NT2/D1 (cell line): ENCODE results near the gene MECR.
"Not testable (repeated sequence)": the region's sequence is repeated elsewhere in the genome, so short reads cannot be mapped to it uniquely, and the experiment has no call there.

Source experiments
- DNase-seq: peaks from one replicate; pipeline ENCODE4 v3.0.0-alpha.2; 2011; ENCODE audit warnings: low read depth, low spot score
- H3K27me3 ChIP-seq: 2 replicates; pipeline ENCODE4 v1.6.0; 2011; ENCODE audit warnings: mild to moderate bottlenecking; ENCODE audit not compliant: insufficient read length, insufficient read depth
- H3K36me3 ChIP-seq: 2 replicates; pipeline ENCODE4 v1.6.1; 2011; ENCODE audit warnings: mild to moderate bottlenecking, low read length, mixed read lengths; ENCODE audit not compliant: insufficient read depth, insufficient read length
- H3K4me1 ChIP-seq: 2 replicates; pipeline ENCODE4 v1.5.1; 2011; ENCODE audit not compliant: insufficient read depth, insufficient read length
- H3K4me3 ChIP-seq: 2 replicates; pipeline ENCODE4 v1.5.1; 2011; ENCODE audit warnings: low read depth; ENCODE audit not compliant: insufficient read length
- H3K9ac ChIP-seq: 2 replicates; pipeline ENCODE4 v1.6.0; 2011; ENCODE audit warnings: low read depth; ENCODE audit not compliant: insufficient read length
- H3K9me3 ChIP-seq: 2 replicates; pipeline ENCODE4 v1.5.1; 2011; ENCODE audit warnings: mild to moderate bottlenecking, low read length; ENCODE audit not compliant: insufficient read depth
- SUZ12 ChIP-seq: IDR thresholded peaks from 2 replicates; pipeline ENCODE4 v1.6.1; 2011; ENCODE audit not compliant: insufficient read length, insufficient read depth; ENCODE audit errors: extremely low read depth
- YY1 ChIP-seq: IDR thresholded peaks from 2 replicates; pipeline ENCODE4 v1.6.1; 2011; ENCODE audit not compliant: insufficient read length, insufficient read depth
- ZNF274 ChIP-seq: IDR thresholded peaks from 2 replicates; pipeline ENCODE4 v1.6.1; 2011; ENCODE audit warnings: mild to moderate bottlenecking, low read depth, low read length

The MECR gene

DNA sequence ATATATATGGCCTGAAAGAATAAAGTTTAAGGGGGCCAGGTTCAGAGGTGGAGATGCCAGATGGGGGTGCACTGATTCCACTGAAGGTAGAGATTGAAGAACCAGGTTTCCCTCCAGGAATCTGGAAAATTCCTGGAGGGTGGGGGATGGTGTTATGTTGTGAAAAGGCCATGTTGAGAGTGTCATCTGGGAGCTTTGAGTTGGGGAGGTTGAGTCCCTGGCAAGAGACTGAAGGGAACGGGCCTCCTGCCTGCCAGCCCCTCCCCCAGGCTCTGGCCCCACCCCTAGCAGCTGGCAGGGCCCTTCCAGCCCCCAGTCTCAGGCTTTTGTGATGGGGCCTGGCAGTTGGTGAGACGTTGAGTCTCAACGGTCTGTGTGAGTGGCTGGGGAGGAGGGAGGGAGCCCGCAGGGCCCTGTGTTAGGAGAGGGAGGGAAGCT is 9.7 kb upstream of the MECR start:
- H3K9me3 ChIP-seq, result no peaks in the 10 kb centered on the region
- TF ChIP-seq YY1 (no peak), ZNF274 (no peak), SUZ12 (no peak)
- no peaks in the 10 kb centered on the region for H3K36me3 ChIP-seq
- H3K9ac ChIP-seq, result no peak overlapping the region
- H3K27me3 ChIP-seq, result peaks cover 36% of the 10 kb centered on the region
- H3K4me3 ChIP-seq, result no peak overlapping the region
- DNase-seq, result no peak
- H3K4me1 ChIP-seq, result peaks cover 32% of the 10 kb centered on the region

GRCh38 chr1:29239142-29239541 is 8.4 kb upstream of the MECR start:
- no peaks in the 10 kb centered on the region for H3K9me3 ChIP-seq
- no peak for DNase-seq
- H3K36me3 ChIP-seq, result no peaks in the 10 kb centered on the region
- H3K4me3 ChIP-seq, result no peak overlapping the region
- H3K27me3 ChIP-seq, result peaks cover 45% of the 10 kb centered on the region
- peaks cover 32% of the 10 kb centered on the region for H3K4me1 ChIP-seq
- no peak for TF ChIP-seq ZNF274
- TF ChIP-seq YY1, result no peak
- peak overlapping the region; percentile 34 for H3K9ac ChIP-seq

DNA sequence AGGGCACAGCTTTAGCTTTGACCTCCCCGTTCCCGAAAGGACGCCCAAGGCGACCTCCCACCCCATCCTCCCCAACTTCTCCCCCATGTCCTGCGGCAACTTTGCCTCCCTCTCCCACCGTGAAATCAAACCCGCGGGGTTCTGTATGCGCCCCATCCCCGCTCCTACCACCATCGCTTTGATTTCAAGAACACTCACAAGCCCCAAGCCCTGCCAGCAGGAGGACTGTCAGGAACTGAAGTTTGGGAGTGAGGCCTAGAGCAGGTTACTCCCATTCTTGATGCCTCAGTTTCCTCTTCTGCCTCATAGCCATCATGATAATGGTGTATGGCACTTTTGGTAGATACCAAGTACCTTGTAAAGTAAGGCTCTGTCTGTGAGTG is 7.9 kb upstream of the MECR start:
- peaks cover 47% of the 10 kb centered on the region for H3K27me3 ChIP-seq
- DNase-seq, result no peak
- peaks cover 30% of the 10 kb centered on the region for H3K4me1 ChIP-seq
- no peaks in the 10 kb centered on the region for H3K36me3 ChIP-seq
- peak overlapping the region; percentile 92 for H3K9ac ChIP-seq
- H3K4me3 ChIP-seq, result peak overlapping the region; percentile 83
- no peaks in the 10 kb centered on the region for H3K9me3 ChIP-seq
- no peak for TF ChIP-seq ZNF274
- no peak for TF ChIP-seq YY1
- no peak for TF ChIP-seq SUZ12

DNA sequence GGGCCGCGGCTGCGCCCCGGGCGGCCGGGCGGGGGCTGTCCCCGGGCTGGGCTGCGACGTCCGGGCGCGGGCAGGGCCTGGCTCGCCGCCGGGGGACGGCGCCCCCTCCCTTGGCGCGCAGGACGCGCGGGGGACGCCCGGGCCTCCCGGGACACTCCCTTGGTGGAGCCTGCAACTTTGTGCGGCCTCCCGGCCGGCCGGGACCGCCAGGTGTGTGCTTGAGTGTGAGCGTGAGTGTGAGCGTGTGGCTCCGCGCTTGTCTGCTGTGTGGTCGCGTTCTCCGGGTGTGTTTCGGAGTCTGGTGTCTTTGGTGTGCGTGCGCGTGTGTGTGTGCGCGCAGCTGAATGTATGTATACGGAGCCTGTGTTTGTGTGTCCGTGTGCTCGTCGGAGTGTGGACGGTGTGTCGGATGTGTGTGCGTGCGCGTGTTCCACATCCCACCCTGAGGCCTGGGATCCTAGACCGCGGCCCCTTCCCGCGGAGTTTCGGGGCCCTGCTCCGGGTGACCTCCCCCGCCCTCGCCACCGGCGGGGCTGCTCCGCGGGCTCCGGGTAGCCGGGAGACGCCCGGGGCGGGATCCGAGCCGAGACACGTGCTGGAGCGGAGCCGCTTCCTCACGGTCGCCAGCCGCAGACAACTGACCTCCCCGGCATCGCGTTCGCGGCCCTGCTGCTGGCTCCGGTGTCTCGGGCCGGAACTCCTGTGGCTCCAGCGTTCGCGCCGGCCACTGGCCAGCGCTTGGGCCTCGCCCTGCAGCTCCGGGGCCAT is 7.3 kb upstream of the MECR start:
- Histone ChIP-seq H3K36me3 (no peaks in the 10 kb centered on the region), H3K4me1 (peaks cover 27% of the 10 kb centered on the region), H3K4me3 (peak overlapping the region; percentile 83), H3K27me3 (peaks cover 50% of the 10 kb centered on the region), H3K9ac (peak overlapping the region; percentile 92), H3K9me3 (no peaks in the 10 kb centered on the region)
- peak; percentile 79 for TF ChIP-seq SUZ12
- no peak for TF ChIP-seq YY1
- no peak for DNase-seq

GRCh38 chr1:29237129-29237821 is 6.5 kb upstream of the MECR start:
- DNase-seq, result no peak
- Histone ChIP-seq H3K9ac (peak overlapping the region; percentile 92), H3K27me3 (peaks cover 58% of the 10 kb centered on the region), H3K36me3 (no peaks in the 10 kb centered on the region), H3K9me3 (no peaks in the 10 kb centered on the region), H3K4me1 (peaks cover 27% of the 10 kb centered on the region), H3K4me3 (peak overlapping the region; percentile 83)
- TF ChIP-seq SUZ12 (no peak), YY1 (no peak), ZNF274 (no peak)

DNA sequence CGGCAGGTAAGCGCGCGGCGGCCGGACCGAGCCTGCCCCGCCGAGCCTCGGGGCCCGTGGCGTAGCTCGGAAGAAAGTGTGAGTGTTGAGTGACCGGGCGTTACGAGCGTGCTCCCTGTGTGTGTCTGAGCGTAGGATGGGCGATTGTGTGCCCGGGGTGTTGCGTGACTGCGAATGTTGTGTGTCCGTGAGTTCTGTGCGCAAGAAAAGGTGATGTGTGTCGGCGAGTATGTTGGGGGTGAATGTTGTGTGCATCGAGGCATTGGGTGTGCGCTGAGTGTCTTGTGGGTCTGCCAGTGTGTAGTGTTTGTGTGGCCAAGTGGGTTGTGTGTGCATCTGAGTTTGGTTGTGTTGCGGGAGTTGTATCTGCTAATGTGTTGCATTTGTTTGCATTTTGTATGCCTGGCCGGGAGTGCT is 6.0 kb upstream of the MECR start:
- H3K9ac ChIP-seq, result peak overlapping the region; percentile 92
- peak overlapping the region; percentile 83 for H3K4me3 ChIP-seq
- H3K4me1 ChIP-seq, result peaks cover 27% of the 10 kb centered on the region
- TF ChIP-seq SUZ12 (no peak), YY1 (no peak), ZNF274 (no peak)
- no peaks in the 10 kb centered on the region for H3K9me3 ChIP-seq
- peaks cover 63% of the 10 kb centered on the region for H3K27me3 ChIP-seq
- DNase-seq, result no peak
- no peaks in the 10 kb centered on the region for H3K36me3 ChIP-seq

DNA sequence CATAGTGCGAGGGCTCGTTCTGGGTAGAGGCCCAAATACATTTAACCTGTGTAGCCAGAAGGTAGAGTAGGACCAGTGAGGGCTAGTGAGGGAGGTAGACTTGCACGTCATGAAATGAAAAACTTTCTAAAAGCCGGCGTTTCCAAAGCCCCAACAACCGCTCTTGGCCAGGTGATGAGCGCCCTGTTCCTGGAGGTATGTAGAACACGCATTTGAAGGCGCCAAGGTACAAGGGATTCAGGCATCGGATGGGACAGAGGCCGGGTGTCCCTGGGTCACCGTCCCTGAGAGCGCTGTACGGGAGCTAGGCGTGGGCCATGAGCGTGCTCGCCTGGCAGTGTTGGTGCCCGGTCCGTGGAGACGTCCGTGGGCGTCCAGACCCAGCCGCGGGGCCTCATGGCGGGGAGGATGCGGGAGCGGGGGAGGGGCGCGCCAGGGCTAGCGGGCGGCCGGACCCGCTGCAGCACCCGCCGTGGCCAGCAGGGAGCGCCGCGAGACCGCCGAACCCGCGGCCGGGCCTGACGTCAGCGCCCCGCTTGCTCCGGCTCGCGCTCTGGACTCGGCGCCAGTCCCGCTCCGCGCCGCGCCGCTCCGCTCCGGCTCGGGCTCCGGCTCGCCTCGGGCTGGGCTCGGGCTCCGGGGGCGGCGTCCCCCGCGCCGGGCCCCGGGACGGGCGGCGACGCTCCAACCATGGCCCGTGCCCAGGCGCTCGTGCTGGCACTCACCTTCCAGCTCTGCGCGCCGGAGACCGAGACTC is 5.4 kb upstream of the MECR start, which contains the start of gene PTPRU:
Gene PTPRU, plus strand, starts transcription at position 568 of the 757 bp plus-strand sequence. Its CDS starts 123 bp downstream, at position 691.
- no peaks in the 10 kb centered on the region for H3K36me3 ChIP-seq
- no peak for TF ChIP-seq ZNF274
- no peak for TF ChIP-seq SUZ12
- TF ChIP-seq YY1, result no peak
- peak within 1 kb of the TSS; percentile 92 for H3K9ac ChIP-seq
- DNase-seq, result no peak
- H3K4me1 ChIP-seq, result peaks cover 26% of the 10 kb centered on the region
- H3K4me3 ChIP-seq, result peak within 1 kb of the TSS; percentile 83
- peaks cover 63% of the 10 kb centered on the region for H3K27me3 ChIP-seq
- no peaks in the 10 kb centered on the region for H3K9me3 ChIP-seq

GRCh38 chr1:29234881-29235280 is 4.1 kb upstream of the MECR start:
- not testable (repeated sequence) for DNase-seq, H3K36me3 ChIP-seq, H3K9me3 ChIP-seq, H3K9ac ChIP-seq, H3K4me3 ChIP-seq
- H3K4me1 ChIP-seq, result peaks cover 20% of the 10 kb centered on the region
- H3K27me3 ChIP-seq, result peaks cover 63% of the 10 kb centered on the region
